ENCODE results near the gene TSPAN7.

Gene TSPAN7

DNA sequence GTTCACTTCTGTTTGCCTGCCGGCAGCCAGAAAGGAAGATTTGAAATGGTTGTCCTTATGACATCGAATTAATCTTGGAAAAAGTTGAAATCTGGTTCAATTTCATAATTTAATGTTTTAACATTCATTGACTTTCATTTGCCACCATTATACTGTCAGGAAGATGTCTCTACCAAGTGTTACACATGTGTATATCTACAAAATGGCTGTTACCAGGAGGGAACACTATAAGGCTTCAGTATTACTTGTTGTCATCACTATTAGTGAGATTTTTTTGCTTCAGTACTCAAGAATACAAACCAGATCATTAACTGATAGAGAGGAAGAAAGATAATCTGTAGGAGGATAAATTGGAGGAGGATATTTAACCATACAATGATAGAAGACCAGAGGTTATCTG, 71.2 kb downstream of the TSPAN7 start:
- DNase-seq (ENCODE audit: low read depth) = no peak
- TF ChIP-seq CTCF (IDR thresholded peaks at IDR 0.05; ENCODE audit: control insufficient read depth, insufficient read depth, low read depth, low read length, missing control alignments) = no peak
- no peak overlapping the region for H3K4me3 ChIP-seq (ENCODE audit: control insufficient read depth, low read depth, low read length)

GRCh38 chrX:38634665-38635064, 73.3 kb downstream of the TSPAN7 start:
- H3K4me3 ChIP-seq (ENCODE audit: control insufficient read depth, low read depth, low read length) = no peak overlapping the region
- no peak for TF ChIP-seq CTCF (IDR thresholded peaks at IDR 0.05; ENCODE audit: control insufficient read depth, insufficient read depth, low read depth, low read length, missing control alignments)
- DNase-seq (ENCODE audit: low read depth) = no peak

GRCh38 chrX:38636949-38637819, 75.8 kb downstream of the TSPAN7 start:
- no peak overlapping the region for H3K4me3 ChIP-seq (ENCODE audit: control insufficient read depth, low read depth, low read length)
- no peak for TF ChIP-seq CTCF (IDR thresholded peaks at IDR 0.05; ENCODE audit: control insufficient read depth, insufficient read depth, low read depth, low read length, missing control alignments)
- no peak for DNase-seq (ENCODE audit: low read depth)

GRCh38 chrX:38638952-38639529, 77.7 kb downstream of the TSPAN7 start:
- TF ChIP-seq CTCF (IDR thresholded peaks at IDR 0.05; ENCODE audit: control insufficient read depth, insufficient read depth, low read depth, low read length, missing control alignments) = no peak
- DNase-seq (ENCODE audit: low read depth) = no peak
- H3K4me3 ChIP-seq (ENCODE audit: control insufficient read depth, low read depth, low read length) = no peak overlapping the region

DNA sequence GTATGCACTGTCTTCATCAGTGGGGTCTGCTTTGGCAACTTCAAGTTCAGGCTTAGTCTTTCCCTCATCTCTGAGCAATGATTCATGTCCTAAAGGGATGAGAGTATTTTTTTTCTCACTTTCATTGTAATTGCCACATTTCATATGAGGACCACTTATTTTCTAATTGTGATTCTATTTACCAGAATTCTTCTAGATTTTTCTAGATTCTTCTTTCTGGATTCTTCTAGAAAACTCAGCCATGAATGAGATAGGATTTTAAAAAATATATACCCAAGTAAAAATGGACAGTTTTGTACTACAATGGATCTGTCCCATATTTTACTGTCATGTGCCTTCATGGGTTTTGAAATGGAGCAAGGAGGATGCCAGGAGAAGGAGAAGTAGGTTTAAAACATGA, 78.4 kb downstream of the TSPAN7 start:
- no peak for DNase-seq (ENCODE audit: low read depth)
- no peak overlapping the region for H3K4me3 ChIP-seq (ENCODE audit: control insufficient read depth, low read depth, low read length)
- TF ChIP-seq CTCF (IDR thresholded peaks at IDR 0.05; ENCODE audit: control insufficient read depth, insufficient read depth, low read depth, low read length, missing control alignments) = no peak

DNA sequence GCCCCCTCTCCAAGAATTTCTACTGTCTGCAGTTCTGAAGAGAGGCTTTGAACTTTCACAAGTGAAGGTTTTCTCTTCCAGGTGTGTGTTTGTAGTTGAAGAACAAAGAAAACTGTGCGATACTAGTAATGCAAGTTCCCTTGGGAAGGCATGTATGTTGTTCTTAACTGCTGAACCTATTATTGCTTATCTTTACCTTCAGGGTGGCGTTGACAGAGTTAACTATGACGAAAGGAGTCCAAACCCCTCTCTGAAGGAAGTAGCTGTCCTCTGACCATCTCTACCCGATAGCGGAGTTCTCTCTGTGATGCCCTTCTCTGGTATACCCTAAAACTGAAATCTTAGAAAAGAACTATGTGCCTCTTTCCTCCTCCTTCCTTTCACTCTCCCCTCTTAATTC, 79.9 kb downstream of the TSPAN7 start:
- H3K4me3 ChIP-seq (ENCODE audit: control insufficient read depth, low read depth, low read length) = no peak overlapping the region
- DNase-seq (ENCODE audit: low read depth) = no peak
- TF ChIP-seq CTCF (IDR thresholded peaks at IDR 0.05; ENCODE audit: control insufficient read depth, insufficient read depth, low read depth, low read length, missing control alignments) = no peak

Measured in AG09309 (cell line).